HG03025 (cell line): ENCODE measurements around the gene CBFA2T3.
"Not testable (repeated sequence)": the region's sequence is repeated elsewhere in the genome, so short reads cannot be mapped to it uniquely, and the experiment has no call there.

Experiments used
- ATAC-seq: cut with Tn5 transposase; IDR thresholded peaks from one replicate; pipeline ENCODE4 v1.9.1; 2021; ENCODE audit warnings: mild to moderate bottlenecking, moderate library complexity; ENCODE audit not compliant: unreplicated experiment, low FRiP score

The CBFA2T3 gene

GRCh38 chr16:88896238-88897070 lies 80.6 kb downstream of the CBFA2T3 start:
- ATAC-seq: no peak

DNA sequence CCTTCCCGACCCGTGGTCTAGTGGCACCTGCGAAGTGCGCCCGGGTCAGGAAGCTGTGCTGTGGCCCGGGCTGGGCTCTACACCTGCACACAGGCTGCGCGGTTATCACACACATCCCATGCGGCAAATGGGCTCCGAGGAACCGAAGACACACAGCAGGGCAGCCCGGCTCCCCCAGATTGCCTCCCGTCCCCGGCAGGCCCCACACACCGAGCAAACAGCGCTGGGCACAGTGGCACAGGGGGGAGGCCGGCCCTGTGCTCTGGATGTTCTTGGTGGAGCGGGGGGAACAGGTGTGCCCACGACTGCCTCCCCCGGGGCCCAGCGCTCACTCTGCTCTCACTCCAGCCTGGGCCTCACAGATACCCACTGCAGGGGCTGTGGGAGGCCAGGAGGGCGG lies 81.7 kb downstream of the CBFA2T3 start:
- no peak for ATAC-seq

GRCh38 chr16:88894681-88895300 lies 82.2 kb downstream of the CBFA2T3 start:
- no peak for ATAC-seq

GRCh38 chr16:88894266-88894665 lies 82.7 kb downstream of the CBFA2T3 start:
- not testable (repeated sequence) for ATAC-seq

DNA sequence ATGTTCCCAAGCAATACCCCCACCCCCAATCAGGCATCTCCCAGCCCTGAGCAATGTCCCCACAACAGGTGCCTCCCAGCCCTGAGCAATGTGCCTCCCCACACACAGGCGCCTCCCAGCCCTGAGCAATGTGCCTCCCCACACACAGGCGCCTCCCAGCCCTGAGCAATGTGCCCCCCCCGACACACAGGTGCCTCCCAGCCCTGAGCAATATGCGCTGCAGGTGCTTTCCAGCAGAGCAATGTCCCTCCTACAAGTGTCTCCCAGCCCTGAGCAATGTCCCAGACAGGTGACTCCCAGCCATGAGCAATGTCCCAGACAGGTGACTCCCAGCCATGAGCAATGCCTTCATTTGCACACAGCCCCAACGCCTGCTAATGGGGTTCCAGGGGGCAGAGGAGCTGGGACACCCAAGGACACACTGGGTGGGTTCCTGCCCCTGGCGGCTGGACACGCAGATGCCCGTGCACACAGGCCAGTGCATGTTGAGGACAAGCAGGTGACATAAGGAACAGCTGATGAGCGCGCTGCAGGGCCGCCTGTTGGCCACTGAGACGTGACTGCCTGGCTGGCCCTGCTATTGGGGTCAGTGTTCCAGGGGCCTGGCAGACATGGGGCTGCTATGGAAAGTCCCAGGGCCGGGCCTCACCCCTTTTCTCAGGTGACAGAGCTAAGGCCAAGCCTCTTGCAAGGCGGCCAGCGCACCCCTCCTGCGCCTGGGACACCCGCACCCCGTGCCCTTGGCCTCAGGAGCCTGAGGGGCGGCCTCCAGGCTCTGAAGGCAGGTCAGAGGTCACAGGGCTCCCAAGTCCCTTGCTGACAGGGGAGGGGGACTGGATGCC lies 83.7 kb downstream of the CBFA2T3 start:
- no peak for ATAC-seq

DNA sequence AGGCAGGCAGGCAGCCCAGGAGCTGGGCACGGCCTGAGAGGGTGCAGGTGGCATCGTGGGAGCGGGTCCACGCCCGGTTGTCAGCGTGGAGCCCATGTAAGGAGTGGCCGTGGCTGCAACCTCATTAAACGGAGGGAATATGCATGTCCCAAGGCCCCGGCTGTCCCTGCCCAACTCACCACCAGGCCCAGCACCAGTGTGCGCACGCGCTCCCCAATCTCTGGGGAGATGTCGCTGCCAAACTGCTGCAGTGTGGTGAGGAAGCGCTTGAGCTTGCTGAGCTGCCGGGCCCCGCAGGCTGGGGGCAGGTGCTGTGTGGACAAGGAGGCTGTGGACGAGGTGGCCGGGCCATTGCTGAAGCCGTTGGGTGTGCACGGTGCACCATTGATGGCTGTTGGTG lies 84.9 kb downstream of the CBFA2T3 start:
- ATAC-seq: no peak

- ATAC-seq: no peak
Measured at GRCh38 chr16:88891083-88891482, 85.9 kb downstream of the CBFA2T3 start.

GRCh38 chr16:88889702-88890352 lies 87.2 kb downstream of the CBFA2T3 start:
- not testable (repeated sequence) for ATAC-seq

DNA sequence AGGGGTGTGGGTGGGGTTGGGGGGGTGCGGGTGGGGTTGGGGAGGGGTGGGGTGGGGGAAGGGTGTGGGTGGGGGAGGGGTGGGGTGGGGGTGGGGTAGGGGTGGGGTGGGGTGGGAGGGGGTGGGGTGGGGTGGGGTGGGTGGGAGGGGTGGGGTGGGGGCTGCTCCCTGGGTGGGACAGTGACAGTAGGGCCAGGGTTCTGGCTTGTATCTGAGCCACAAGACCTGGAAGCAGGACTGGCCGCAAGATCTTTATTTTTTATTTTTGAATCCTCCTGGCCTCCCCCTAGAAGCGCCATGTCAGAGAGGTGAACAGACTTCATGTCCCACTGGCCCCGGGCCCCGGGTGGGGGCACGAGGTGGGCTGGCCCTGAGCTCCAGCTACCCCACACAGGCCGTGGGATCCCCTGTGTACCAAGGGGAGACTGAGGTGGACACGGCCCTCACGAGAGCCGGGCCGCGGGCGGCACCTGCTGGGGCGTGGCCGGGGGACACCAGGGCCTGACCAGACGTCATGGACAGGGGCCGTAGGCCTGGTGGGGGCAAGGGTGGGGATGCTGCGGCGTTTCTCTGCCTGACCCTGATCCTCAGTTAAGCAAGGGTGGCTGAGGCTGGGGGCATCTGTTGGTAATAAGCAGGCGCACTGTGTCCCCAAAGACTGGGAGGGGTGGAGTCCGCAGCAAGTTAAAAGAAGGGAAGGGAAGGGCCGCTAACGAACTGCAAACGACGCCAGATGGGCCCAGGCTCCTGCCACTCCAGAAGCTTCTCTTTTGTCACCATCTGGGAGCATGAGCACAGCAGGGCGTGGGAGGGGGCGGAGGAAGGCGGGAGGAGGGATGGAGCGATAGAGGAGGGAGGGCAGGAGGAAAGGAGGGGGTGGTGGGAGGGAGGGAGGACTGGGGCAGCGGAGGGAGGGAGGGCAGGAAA lies 88.3 kb downstream of the CBFA2T3 start:
- ATAC-seq: no peak

GRCh38 chr16:88888057-88888456 lies 89.0 kb downstream of the CBFA2T3 start:
- no peak for ATAC-seq

- ATAC-seq: no peak
Measured at GRCh38 chr16:88886845-88887521, 90.0 kb downstream of the CBFA2T3 start.

DNA sequence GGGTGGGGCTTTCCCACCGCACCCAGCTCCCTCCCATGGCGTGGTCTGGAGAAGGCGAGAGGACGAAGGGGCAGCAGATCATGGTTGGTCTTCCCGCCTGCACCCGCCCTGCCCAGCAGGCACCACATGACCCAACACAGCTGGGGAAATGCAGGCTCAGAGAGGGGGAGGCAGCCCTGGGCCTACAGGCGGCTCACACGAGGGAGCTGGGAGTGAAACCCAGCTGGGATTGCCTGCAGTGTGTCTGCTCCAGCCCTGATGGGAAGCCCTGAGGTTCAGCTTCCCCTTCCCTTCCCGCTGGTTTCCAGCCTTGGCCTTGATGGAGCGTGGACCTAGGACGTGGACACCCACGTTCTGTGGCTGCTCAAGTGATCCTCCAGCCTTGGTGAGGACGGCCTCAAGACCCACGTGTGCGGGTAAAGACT lies 90.6 kb downstream of the CBFA2T3 start:
- ATAC-seq: no peak

DNA sequence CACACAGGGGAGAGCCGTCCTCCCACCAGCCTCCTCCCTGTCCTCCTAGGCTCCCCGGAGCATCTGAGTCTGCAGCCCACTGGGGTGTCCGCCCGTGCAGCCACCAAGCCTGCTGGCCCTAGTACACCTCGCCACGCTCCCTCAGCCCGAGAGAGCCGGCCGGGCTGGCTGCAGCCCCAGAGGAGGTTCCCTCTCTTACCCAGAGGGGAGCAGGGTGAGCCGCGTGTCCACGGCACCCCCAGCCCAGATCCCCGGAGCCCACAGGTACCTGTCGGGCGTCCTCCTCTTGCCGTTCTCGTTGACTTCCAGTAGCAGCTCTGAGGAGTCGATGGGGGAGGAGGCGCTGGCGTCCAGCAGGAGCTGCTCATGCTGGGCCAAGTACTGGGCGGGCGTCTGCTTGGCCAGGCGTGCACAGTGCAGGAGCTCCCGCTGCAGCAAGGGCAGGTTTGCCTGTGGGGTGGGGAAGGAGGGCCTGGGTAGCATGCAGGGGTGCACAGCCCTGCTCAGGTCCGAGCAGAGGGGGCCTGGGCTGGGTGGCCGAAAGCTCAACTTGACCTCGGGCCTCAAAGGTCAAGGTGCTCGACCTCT lies 91.2 kb downstream of the CBFA2T3 start:
- no peak for ATAC-seq

- no peak for ATAC-seq
Measured at GRCh38 chr16:88884569-88885271, 92.3 kb downstream of the CBFA2T3 start.

DNA sequence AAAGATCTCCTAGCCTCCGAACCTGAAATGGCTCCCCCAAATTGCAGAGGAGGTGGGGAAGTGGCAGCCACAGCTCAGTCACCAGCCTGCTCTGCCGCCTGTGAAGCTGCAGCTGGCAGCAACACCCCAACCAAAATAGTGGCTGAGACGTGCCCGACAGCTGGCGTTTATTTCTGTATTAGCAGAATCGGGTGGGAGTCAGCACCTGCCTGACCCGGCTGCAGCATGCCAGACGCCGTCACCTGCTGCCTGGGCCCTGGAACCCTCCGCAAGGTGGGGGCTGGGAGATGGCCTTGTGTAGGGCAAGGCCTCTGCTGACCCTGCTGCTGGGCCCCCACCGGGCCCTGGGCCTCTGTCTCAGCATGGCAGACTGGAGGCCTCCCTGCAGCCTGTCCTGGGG lies 93.1 kb downstream of the CBFA2T3 start:
- no peak for ATAC-seq

GRCh38 chr16:88883117-88883895 lies 93.7 kb downstream of the CBFA2T3 start:
- ATAC-seq: no peak

GRCh38 chr16:88882358-88883030 lies 94.5 kb downstream of the CBFA2T3 start:
- ATAC-seq: no peak
